ENCODE results near the gene TMEM150C.

- TF ChIP-seq EP300 (conservative IDR thresholded peaks at IDR 0.05; ENCODE audit: poor library complexity, severe bottlenecking), result no peak
- TF ChIP-seq CTCF (IDR thresholded peaks at IDR 0.05; ENCODE audit: poor library complexity, severe bottlenecking), result no peak
- no peak for TF ChIP-seq POLR2AphosphoS5 (IDR thresholded peaks at IDR 0.05)
- no peak for TF ChIP-seq REST (IDR thresholded peaks at IDR 0.05; ENCODE audit: borderline replicate concordance)
- TF ChIP-seq EZH2 (IDR thresholded peaks at IDR 0.05; ENCODE audit: borderline replicate concordance, insufficient read depth, low read length, poor library complexity, severe bottlenecking), result no peak
- TF ChIP-seq TAF1 (IDR thresholded peaks at IDR 0.05; ENCODE audit: low read depth), result no peak
These were observed 22.3 kb upstream of the TMEM150C start for GRCh38 chr4:82583897-82584587.

Measured in neural cell (in vitro differentiated cells).